Glutamatergic neuron (in vitro differentiated cells): ENCODE data around the gene CHKA. TPM values are rescaled to one million over a fixed set of nuclear protein-coding genes. Genes with fewer than 3 reads are reported as not detected.

ENCODE experiments used
- DNase-seq: peaks from one replicate; pipeline ENCODE4 v3.0.0; 2022
- H3K27ac Mint-ChIP-seq: one replicate; pipeline ENCODE4 v1.8.0; 2020; ENCODE audit warnings: mild to moderate bottlenecking, mixed read lengths, inconsistent platforms; ENCODE audit not compliant: unreplicated experiment
- H3K27me3 Mint-ChIP-seq: one replicate; pipeline ENCODE4 v1.8.0; 2020; ENCODE audit warnings: mild to moderate bottlenecking, moderate library complexity, mixed read lengths, inconsistent platforms; ENCODE audit not compliant: unreplicated experiment
- H3K36me3 Mint-ChIP-seq: one replicate; pipeline ENCODE4 v1.8.0; 2020; ENCODE audit warnings: mild to moderate bottlenecking, mixed read lengths, inconsistent platforms; ENCODE audit not compliant: unreplicated experiment
- H3K4me1 Mint-ChIP-seq: one replicate; pipeline ENCODE4 v1.8.0; 2020; ENCODE audit warnings: mild to moderate bottlenecking, low read depth, mixed read lengths, inconsistent platforms; ENCODE audit not compliant: unreplicated experiment
- H3K4me3 Mint-ChIP-seq: one replicate; pipeline ENCODE4 v1.8.0; 2020; ENCODE audit warnings: mild to moderate bottlenecking, mixed read lengths, inconsistent platforms; ENCODE audit not compliant: unreplicated experiment
- H3K9me3 Mint-ChIP-seq: one replicate; pipeline ENCODE4 v1.8.0; 2020; ENCODE audit warnings: mild to moderate bottlenecking, moderate library complexity, mixed read lengths, inconsistent platforms; ENCODE audit not compliant: unreplicated experiment
- CTCF ChIP-seq: fragments of 200-600 bp; sonication (generic); IDR thresholded peaks from one replicate; pipeline ENCODE4 v1.5.0; 2021; ENCODE audit not compliant: partially characterized antibody, unreplicated experiment
- total RNA-seq: library from RNA; stranded (reverse); fragmentation: NEBNext Ultra II Directional; extraction: Animal tissue kit (Norgen Biotek cat#: 25700); gene quantifications from one replicate; pipeline ENCODE4 v1.2.1, GENCODE V29; 2021; ENCODE audit not compliant: unreplicated experiment

Gene CHKA
- total RNA-seq, 1 donor from 2014 or later, result 74.1 TPM

DNA sequence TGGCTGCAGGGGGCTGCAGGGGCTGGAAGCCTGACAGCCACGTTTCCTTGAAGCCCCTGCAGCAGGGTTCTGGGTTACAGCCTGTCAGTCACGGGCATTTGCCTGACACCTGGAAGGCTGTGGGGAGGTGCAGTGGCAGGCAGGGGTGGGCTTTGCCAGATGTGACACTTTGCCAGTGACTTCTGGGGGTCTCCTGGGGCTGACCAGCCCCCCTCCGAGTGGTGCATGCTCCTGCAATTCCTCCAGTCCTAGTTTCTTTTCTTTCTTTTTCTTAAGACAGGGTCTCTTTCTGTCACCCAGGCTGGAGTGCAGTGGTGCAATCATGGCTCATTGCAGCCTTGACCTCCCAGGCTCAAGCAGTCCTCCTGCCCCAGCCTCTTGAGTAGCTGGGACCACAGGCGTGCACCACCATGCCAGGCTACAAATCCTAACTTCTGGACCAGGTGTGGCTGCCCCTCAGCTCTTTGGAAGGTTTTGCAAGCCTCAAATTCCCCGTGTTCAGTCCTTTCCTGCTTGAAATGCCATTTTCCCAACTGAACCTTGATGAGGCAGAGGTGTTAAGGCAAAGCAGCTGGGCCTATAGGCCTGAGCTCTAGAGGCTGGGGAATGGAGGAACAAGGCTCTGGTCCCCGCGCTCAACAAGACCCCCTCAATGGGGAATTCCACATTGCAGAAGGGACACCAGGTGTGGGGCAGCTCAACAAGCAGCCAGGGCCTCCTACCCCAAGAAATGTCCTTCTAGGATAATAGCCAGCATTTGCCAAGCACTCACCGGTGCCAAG, 20.2 kb upstream of the CHKA start:
- Mint-ChIP-seq H3K27me3 (peaks cover 3% of the 10 kb centered on the region), H3K36me3 (peaks cover 5% of the 10 kb centered on the region), H3K4me1 (no peaks in the 10 kb centered on the region), H3K4me3 (no peak overlapping the region), H3K27ac (no peak overlapping the region), H3K9me3 (peaks cover under 1% of the 10 kb centered on the region)
- DNase-seq, result no peak
- TF ChIP-seq CTCF, result no peak

DNA sequence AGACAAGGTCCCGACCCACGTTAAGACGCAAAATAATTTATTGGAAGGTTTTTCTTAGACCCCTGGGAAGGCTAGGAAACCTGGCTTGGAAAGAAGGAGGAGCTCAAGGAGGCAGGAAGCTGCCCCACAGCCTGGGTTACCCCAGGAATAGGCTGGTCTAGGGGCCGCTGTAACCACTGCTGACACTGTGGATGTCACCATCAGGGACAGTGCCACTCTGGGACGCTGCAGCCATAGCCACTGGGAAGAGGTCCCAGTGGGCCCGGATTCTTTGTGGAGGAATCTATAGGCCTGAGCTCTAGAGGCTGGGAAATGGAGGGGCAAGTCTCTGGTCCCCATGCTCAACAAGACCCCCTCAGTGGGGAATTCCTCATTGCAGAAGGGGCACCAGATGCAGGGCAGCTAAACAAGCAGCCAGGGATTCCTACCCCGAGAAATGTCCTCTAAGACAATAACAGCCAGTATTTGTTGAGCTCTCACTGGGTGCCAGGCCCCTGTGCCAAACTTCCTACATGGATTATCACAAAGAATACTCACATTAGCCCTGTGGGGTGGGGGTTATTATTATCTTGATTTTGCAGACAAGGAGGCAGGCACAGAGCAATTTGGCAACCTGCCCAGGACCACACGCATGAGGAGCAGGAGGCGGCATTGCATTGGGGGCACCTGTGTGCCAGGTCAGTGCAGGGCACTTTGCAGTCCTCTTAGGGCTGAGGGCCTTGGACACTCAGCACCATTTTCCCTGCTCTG, 19.5 kb upstream of the CHKA start:
- H3K4me3 Mint-ChIP-seq, result no peak overlapping the region
- H3K27me3 Mint-ChIP-seq, result peaks cover 3% of the 10 kb centered on the region
- no peak for DNase-seq
- TF ChIP-seq CTCF, result no peak
- H3K9me3 Mint-ChIP-seq, result no peaks in the 10 kb centered on the region
- H3K4me1 Mint-ChIP-seq, result no peaks in the 10 kb centered on the region
- peaks cover 8% of the 10 kb centered on the region for H3K36me3 Mint-ChIP-seq
- H3K27ac Mint-ChIP-seq, result no peak overlapping the region

DNA sequence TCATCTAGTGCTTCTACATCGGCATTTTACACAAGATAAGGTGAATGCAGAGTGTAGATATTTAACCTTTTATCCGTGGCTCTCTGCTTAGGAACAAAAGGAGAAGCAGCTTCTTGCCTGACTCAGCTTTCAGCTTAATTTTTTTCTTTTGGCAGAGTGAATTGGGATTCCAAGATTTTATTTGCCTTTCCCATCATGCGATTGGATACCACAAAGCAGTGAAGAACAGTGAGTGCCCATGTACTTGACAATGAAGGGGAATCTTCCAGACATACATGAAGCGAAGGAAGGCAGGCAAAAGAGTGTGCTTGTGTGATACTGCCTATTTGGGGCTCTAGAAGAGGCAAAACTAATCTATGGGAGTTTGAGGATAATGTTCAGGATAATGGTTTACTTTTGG, 17.0 kb upstream of the CHKA start:
- Mint-ChIP-seq H3K9me3 (peaks cover 2% of the 10 kb centered on the region), H3K4me3 (no peak overlapping the region), H3K4me1 (no peaks in the 10 kb centered on the region), H3K27me3 (peaks cover 5% of the 10 kb centered on the region), H3K27ac (no peak overlapping the region), H3K36me3 (peaks cover 13% of the 10 kb centered on the region)
- DNase-seq, result no peak
- TF ChIP-seq CTCF, result no peak

DNA sequence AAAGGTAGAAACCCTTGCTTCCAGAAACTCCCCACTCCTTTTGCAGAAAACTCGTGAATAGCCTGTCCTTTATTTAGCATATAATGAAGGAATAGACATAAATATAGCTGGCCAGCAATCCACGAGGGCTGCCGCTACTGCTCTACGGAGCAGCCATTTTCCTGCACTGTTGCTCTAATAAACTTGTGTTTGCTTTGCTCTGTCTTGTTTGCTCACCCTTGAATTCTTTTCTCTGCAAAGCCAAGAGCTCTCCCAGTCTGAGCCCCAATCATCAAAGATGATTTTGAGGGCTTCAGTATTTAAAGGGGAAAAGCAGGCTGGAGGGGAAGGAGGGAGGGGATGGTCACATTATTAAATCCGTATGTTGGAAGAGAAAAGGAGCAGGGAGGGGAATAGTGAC, 16.6 kb upstream of the CHKA start:
- Mint-ChIP-seq H3K27me3 (peaks cover 5% of the 10 kb centered on the region), H3K36me3 (peaks cover 13% of the 10 kb centered on the region), H3K9me3 (peaks cover 3% of the 10 kb centered on the region), H3K4me1 (no peaks in the 10 kb centered on the region), H3K4me3 (no peak overlapping the region), H3K27ac (no peak overlapping the region)
- no peak for DNase-seq
- no peak for TF ChIP-seq CTCF

DNA sequence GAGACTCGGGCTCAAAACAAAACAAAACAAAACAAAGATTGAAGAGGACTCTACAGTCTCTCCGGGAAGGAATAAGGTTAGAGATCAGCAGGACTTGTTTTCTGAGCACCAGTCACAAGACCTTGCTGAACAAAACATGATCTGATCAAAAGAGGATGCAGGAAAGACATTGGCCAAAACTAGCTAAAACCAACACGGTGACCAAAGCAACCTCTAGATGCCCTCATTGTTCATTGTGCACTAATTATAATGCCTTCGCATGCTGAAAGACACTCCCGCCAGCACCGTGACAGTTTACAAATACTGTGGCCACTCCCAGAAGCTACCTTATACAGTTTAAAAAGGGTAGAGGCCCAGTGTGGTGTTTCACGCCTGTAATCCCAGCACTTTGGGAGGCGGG, 15.7 kb upstream of the CHKA start:
- no peak overlapping the region for H3K4me3 Mint-ChIP-seq
- H3K4me1 Mint-ChIP-seq, result no peaks in the 10 kb centered on the region
- H3K36me3 Mint-ChIP-seq, result peaks cover 20% of the 10 kb centered on the region
- H3K27me3 Mint-ChIP-seq, result peaks cover 8% of the 10 kb centered on the region
- no peak for TF ChIP-seq CTCF
- no peak overlapping the region for H3K27ac Mint-ChIP-seq
- peaks cover 12% of the 10 kb centered on the region for H3K9me3 Mint-ChIP-seq
- DNase-seq, result no peak
